ENCODE data around the gene GBP7.

The GBP7 gene

DNA sequence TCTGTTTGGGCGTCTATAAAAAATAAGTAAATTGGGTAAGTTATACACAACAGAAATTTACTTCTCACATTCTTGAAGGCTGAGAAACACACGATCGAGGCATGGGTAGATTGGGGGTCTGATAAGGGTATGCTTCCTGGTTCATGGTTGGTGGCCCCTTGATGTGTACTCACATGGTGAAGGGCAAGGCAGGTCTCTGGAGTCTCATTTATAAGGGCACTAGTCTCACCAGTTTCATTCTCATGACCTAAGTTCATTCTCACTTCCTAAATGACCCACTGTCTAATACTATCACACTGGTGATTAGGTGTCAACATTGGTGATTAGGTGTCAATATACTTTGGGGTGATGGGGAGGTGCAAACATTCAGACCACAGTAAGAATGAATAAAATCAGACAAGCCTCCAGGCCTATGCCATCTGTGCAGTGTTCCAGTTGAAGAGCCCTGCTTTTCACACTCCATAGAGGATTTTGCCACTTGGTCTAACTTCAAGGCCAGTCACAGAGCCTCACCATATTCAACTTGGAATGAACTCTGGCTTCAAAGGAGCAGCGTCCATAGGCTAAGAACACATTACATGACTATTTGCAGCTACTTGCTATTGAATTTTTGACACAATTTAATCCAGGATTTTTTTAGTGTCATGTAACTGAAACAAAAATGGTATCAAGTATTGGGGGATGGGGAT, 25.4 kb upstream of the GBP7 start:
- no peak for TF ChIP-seq CTCF (IDR thresholded peaks at IDR 0.05; ENCODE audit: low read length, missing control alignments)
- no peak for DNase-seq (ENCODE audit: low read depth)
- H3K4me3 ChIP-seq (replicated peaks; ENCODE audit: low read depth, low read length), result no peak overlapping the region

- DNase-seq (ENCODE audit: low read depth), result no peak
- no peak for TF ChIP-seq CTCF (IDR thresholded peaks at IDR 0.05; ENCODE audit: low read length, missing control alignments)
- H3K4me3 ChIP-seq (replicated peaks; ENCODE audit: low read depth, low read length), result no peak overlapping the region
Observed at GRCh38 chr1:89200663-89201062, 24.9 kb upstream of the GBP7 start.

- no peak for TF ChIP-seq CTCF (IDR thresholded peaks at IDR 0.05; ENCODE audit: low read length, missing control alignments)
- H3K4me3 ChIP-seq (replicated peaks; ENCODE audit: low read depth, low read length), result peak overlapping the region; percentile 69
- DNase-seq (ENCODE audit: low read depth), result no peak
Observed at GRCh38 chr1:89199525-89200031, 23.8 kb upstream of the GBP7 start.

DNA sequence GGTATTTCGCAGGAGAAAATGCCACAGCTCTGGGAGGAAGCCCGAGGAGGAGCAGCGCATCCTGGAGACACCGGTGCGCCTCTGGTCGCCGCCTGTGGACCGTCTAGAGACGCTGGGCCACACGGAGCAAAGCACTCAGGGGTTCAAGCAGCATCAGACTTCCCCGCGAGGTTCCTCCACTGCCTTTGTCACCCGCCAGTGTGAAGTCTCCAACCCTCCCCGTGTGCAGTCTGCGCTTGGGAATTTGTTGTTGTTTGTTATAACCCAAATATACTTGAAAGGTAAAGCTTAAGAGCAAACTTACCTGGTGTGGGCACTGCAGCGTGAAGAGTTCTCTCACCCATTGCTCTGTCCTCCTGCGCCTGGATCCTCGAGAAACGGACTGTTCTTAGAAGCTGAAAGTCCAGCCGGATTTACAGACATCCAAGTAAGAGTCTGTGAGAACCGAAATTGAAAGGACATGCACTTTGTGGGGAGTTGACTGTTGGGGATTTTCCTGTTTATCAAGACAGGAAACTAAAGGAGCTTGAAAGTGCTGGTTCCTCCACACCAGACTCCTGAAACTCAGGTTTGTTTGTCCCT, 22.8 kb upstream of the GBP7 start, which contains the start of gene GBP4:
Gene GBP4, minus strand, starts transcription at position 452 of the 582 bp plus-strand sequence. Its CDS starts 108 bp downstream, at position 344.
- peak; percentile 64 for DNase-seq (ENCODE audit: low read depth)
- TF ChIP-seq CTCF (IDR thresholded peaks at IDR 0.05; ENCODE audit: low read length, missing control alignments), result no peak
- H3K4me3 ChIP-seq (replicated peaks; ENCODE audit: low read depth, low read length), result peak within 1 kb of the TSS; percentile 69

DNA sequence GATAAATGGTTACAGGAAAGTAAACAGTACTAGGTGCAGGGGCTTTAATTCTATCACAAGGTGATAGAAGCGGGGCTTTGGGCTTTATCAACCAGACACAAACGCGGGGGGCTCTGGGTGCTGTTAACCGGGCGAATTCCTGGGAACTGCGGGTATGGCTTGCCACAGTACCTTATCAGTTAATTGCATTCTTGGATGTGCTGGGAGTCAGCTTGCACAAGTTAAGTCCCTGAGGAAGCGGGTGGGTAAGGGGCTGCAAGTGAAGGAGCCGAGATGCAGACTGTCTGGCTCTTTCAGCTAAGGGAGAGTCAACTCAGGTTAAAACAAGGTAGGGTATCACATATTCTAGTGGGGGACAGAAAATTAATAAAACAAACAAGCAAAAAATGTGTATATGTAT, 22.3 kb upstream of the GBP7 start:
- H3K4me3 ChIP-seq (replicated peaks; ENCODE audit: low read depth, low read length), result peak overlapping the region; percentile 69
- no peak for TF ChIP-seq CTCF (IDR thresholded peaks at IDR 0.05; ENCODE audit: low read length, missing control alignments)
- DNase-seq (ENCODE audit: low read depth), result no peak

GRCh38 chr1:89195476-89195875, 19.7 kb upstream of the GBP7 start:
- no peak overlapping the region for H3K4me3 ChIP-seq (replicated peaks; ENCODE audit: low read depth, low read length)
- no peak for DNase-seq (ENCODE audit: low read depth)
- TF ChIP-seq CTCF (IDR thresholded peaks at IDR 0.05; ENCODE audit: low read length, missing control alignments), result no peak

Data from fibroblast of pulmonary artery (primary cell).